Measurements from ENCODE around the gene CFB.

DNA sequence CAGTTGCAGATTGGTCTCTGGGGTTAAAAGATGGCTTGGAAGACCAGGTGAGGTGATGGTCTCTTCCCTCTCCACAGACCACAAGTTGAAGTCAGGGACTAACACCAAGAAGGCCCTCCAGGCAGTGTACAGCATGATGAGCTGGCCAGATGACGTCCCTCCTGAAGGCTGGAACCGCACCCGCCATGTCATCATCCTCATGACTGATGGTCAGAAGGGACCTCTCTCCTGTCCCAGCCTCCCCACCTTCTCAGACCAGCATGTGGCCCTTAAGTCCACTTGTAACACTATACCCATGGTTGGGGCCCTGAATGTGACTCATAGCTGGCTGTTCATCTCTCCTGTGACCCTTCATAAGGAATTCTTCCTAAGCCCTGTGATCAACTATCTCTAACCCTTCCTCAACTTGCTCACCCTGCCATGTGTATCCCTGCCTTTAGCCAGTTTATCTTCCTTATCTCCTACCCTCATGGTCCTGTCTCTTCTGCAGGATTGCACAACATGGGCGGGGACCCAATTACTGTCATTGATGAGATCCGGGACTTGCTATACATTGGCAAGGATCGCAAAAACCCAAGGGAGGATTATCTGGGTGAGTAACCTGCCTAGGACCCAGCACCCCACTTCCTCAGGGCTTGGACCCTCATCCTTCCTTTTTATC lies 3.0 kb downstream of the CFB start:
- TF ChIP-seq, protein P1, sequence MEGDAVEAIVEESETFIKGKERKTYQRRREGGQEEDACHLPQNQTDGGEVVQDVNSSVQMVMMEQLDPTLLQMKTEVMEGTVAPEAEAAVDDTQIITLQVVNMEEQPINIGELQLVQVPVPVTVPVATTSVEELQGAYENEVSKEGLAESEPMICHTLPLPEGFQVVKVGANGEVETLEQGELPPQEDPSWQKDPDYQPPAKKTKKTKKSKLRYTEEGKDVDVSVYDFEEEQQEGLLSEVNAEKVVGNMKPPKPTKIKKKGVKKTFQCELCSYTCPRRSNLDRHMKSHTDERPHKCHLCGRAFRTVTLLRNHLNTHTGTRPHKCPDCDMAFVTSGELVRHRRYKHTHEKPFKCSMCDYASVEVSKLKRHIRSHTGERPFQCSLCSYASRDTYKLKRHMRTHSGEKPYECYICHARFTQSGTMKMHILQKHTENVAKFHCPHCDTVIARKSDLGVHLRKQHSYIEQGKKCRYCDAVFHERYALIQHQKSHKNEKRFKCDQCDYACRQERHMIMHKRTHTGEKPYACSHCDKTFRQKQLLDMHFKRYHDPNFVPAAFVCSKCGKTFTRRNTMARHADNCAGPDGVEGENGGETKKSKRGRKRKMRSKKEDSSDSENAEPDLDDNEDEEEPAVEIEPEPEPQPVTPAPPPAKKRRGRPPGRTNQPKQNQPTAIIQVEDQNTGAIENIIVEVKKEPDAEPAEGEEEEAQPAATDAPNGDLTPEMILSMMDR (conservative IDR thresholded peaks at IDR 0.05; ENCODE audit: low read length): no peak
- TF ChIP-seq EZH2phosphoT487 (IDR thresholded peaks at IDR 0.05; ENCODE audit: borderline replicate concordance): no peak

All from Loucy (cell line).